ENCODE data around the gene SMAD3.

DNA sequence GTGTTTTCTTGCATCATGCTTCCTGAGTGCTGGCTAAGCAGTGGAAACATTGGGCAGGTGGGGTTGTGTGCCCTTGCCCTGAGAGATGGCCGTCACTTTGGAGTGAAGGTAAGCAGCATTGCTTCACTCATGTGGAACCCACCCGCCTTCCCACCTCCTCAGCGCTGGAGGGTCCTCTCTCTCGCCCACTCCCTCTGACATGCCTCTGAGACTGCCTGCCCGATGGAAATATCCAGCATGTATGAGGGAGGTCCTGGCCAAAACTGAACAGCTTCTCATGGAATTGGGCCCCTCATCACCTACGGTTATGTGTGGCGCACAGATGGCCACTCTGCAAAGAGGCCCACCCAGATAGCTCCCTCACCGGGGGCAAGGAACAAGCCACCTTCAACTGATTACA lies 48.6 kb downstream of the SMAD3 start:
- TF ChIP-seq SUZ12 (IDR thresholded peaks at IDR 0.05; ENCODE audit: extremely low read depth, insufficient read depth, insufficient read length), result no peak
- TF ChIP-seq ZNF274 (IDR thresholded peaks at IDR 0.05; ENCODE audit: low read depth, low read length), result no peak
- no peak for TF ChIP-seq YY1 (IDR thresholded peaks at IDR 0.05; ENCODE audit: insufficient read depth, insufficient read length)
